H1 (cell line): ENCODE data around the gene POLR1G. TPM values are rescaled to one million over a fixed set of nuclear protein-coding genes. Genes with fewer than 3 reads are reported as not detected.

Source experiments
- CTCF ChIA-PET: fragments of 300-600 bp; sonication (Branson Sonifier 250); formaldehyde crosslinking; loops from one replicate; lab custom pipeline; 2021; ENCODE audit not compliant: partially characterized antibody; lab: Charles Lee
- POLR2A ChIA-PET: fragments of 300-600 bp; sonication (Branson Sonifier 250); formaldehyde crosslinking; loops from one replicate; lab custom pipeline; 2021; ENCODE audit warnings: inconsistent platforms; ENCODE audit not compliant: partially characterized antibody; lab: Charles Lee
- DNase-seq, 2 experiments: peaks; one replicate each; pipeline versions ENCODE4 v3.0.0 to v3.0.0-alpha.2; 2010 to 2022; ENCODE audit warnings: low spot score in 2 of 2, low read depth in 1 of 2, mixed read lengths in 1 of 2
- FAIRE-seq: peaks from 2 replicates; lab custom pipeline; 2011; peaks lifted over from hg19 to GRCh38; lab: Jason Lieb, UNC
- H2AFZ ChIP-seq: 2 replicates; pipeline ENCODE4 v1.8.1; 2012; ENCODE audit warnings: low read length, inconsistent platforms
- H2AK5ac ChIP-seq: 2 replicates; pipeline ENCODE4 v1.6.1; 2013; ENCODE audit warnings: low read depth, low read length
- H2BK120ac ChIP-seq: replicated peaks from 2 replicates; pipeline ENCODE3; 2013; ENCODE audit warnings: low read depth, low read length, inconsistent platforms
- H2BK12ac ChIP-seq: 2 replicates; pipeline ENCODE4 v1.6.1; 2013; ENCODE audit warnings: low read depth, low read length
- H2BK15ac ChIP-seq: 2 replicates; pipeline ENCODE4 v1.6.1; 2013; ENCODE audit warnings: low read length
- H2BK20ac ChIP-seq: 2 replicates; pipeline ENCODE4 v1.6.1; 2013; ENCODE audit warnings: low read length
- H2BK5ac ChIP-seq: 2 replicates; pipeline ENCODE4 v1.6.1; 2013; ENCODE audit warnings: low read depth, low read length
- H3K14ac ChIP-seq: 2 replicates; pipeline ENCODE4 v1.6.1; 2013; ENCODE audit warnings: inconsistent platforms; ENCODE audit not compliant: insufficient read length
- H3K18ac ChIP-seq: 2 replicates; pipeline ENCODE4 v1.6.1; 2013; ENCODE audit warnings: low read length; ENCODE audit errors: extremely low read depth
- H3K23ac ChIP-seq: 2 replicates; pipeline ENCODE4 v1.6.1; 2013; ENCODE audit warnings: inconsistent platforms; ENCODE audit not compliant: insufficient read length
- H3K23me2 ChIP-seq: 2 replicates; pipeline ENCODE4 v1.6.1; 2013; ENCODE audit warnings: low read depth, low read length
- H3K27ac ChIP-seq: 2 replicates; pipeline ENCODE4 v1.6.1; 2011; ENCODE audit warnings: low read depth, low read length, inconsistent platforms
- H3K27me3 ChIP-seq, 4 experiments: replicated peaks in 1 of 4; 1 replicate in 1 of 4; 2 replicates in 3 of 4; pipeline versions ENCODE4 v1.6.1 to v1.8.1; 2011 to 2013; ENCODE audit warnings: low read length in 3 of 4, mild to moderate bottlenecking in 3 of 4, inconsistent platforms in 2 of 4, mixed read lengths in 2 of 4, moderate library complexity in 1 of 4; ENCODE audit not compliant: control insufficient read depth in 3 of 4, insufficient read depth in 3 of 4; ENCODE audit errors: extremely low read depth in 1 of 4
- H3K36me3 ChIP-seq, 4 experiments: 2 replicates each; pipeline versions ENCODE4 v1.6.1 to v1.8.1; 2011 to 2013; ENCODE audit warnings: mild to moderate bottlenecking in 4 of 4, low read length in 3 of 4, moderate library complexity in 2 of 4, control low read depth in 1 of 4, inconsistent platforms in 1 of 4; ENCODE audit not compliant: insufficient read depth in 4 of 4, control insufficient read depth in 2 of 4
- H3K4ac ChIP-seq: replicated peaks from 2 replicates; pipeline ENCODE3; 2013; ENCODE audit warnings: low read length, low read depth, mixed read lengths, inconsistent platforms; ENCODE audit not compliant: insufficient read length
- H3K4me1 ChIP-seq, 4 experiments: replicated peaks in 1 of 4; 1 replicate in 1 of 4; 2 replicates in 3 of 4; pipeline versions ENCODE4 v1.6.1 to v1.8.1; 2011 to 2013; ENCODE audit warnings: low read length in 3 of 4, inconsistent platforms in 2 of 4, mixed read lengths in 1 of 4; ENCODE audit not compliant: insufficient read depth in 4 of 4, control insufficient read depth in 3 of 4
- H3K4me2 ChIP-seq, 2 experiments: 2 replicates each; pipeline versions ENCODE4 v1.6.1 to v1.8.1; 2011 to 2013; ENCODE audit warnings: low read depth in 2 of 2, low read length in 2 of 2, control low read depth in 1 of 2, inconsistent platforms in 1 of 2, mild to moderate bottlenecking in 1 of 2; ENCODE audit not compliant: insufficient read depth in 1 of 2
- H3K4me3 ChIP-seq, 4 experiments: fragments of 200-600, 300-600 bp in 1 of 4; sonication (generic), shearing (Covaris generic), sonication (Bioruptor Twin) in 1 of 4; 2 replicates each; pipeline versions ENCODE4 v1.5.1 to v1.8.1; 2011 to 2016; ENCODE audit warnings: low read length in 4 of 4, low read depth in 3 of 4, control low read depth in 2 of 4, inconsistent platforms in 2 of 4, mild to moderate bottlenecking in 2 of 4, mixed read lengths in 1 of 4, moderate library complexity in 1 of 4; ENCODE audit not compliant: insufficient read depth in 2 of 4; ENCODE audit errors: extremely low read depth in 1 of 4
- H3K56ac ChIP-seq: replicated peaks from 2 replicates; pipeline ENCODE3; 2013; ENCODE audit warnings: low read depth, mild to moderate bottlenecking, mixed read lengths, low read length, inconsistent platforms; ENCODE audit not compliant: insufficient read length
- H3K79me1 ChIP-seq: 2 replicates; pipeline ENCODE4 v1.6.1; 2013; ENCODE audit warnings: low read depth, low read length, control low read depth
- H3K79me2 ChIP-seq, 2 experiments: 2 replicates each; pipeline versions ENCODE4 v1.6.1 to v1.8.1; 2012 to 2013; ENCODE audit warnings: low read length in 2 of 2, mild to moderate bottlenecking in 2 of 2, inconsistent platforms in 1 of 2; ENCODE audit not compliant: insufficient read depth in 2 of 2, control insufficient read depth in 1 of 2
- H3K9ac ChIP-seq, 4 experiments: replicated peaks in 1 of 4; 1 replicate in 1 of 4; 2 replicates in 3 of 4; pipeline versions ENCODE4 v1.6.1 to v1.8.1; 2011 to 2013; ENCODE audit warnings: low read depth in 3 of 4, low read length in 3 of 4, control low read depth in 2 of 4, mild to moderate bottlenecking in 2 of 4, moderate library complexity in 2 of 4, inconsistent platforms in 1 of 4; ENCODE audit errors: extremely low read depth in 1 of 4
- H3K9me3 ChIP-seq, 2 experiments: 2 replicates each; pipeline versions ENCODE4 v1.6.1 to v1.8.1; 2012 to 2013; ENCODE audit warnings: mild to moderate bottlenecking in 2 of 2, moderate library complexity in 2 of 2, control low read depth in 1 of 2, inconsistent platforms in 1 of 2, low read depth in 1 of 2, low read length in 1 of 2, mixed read lengths in 1 of 2; ENCODE audit not compliant: insufficient read depth in 2 of 2
- H4K20me1 ChIP-seq, 2 experiments: replicated peaks in 1 of 2; 2 replicates each; pipeline versions ENCODE3 to v1.8.1; 2011 to 2013; ENCODE audit warnings: inconsistent platforms in 2 of 2, low read length in 2 of 2, mild to moderate bottlenecking in 1 of 2; ENCODE audit not compliant: insufficient read depth in 2 of 2, control insufficient read depth in 1 of 2
- H4K5ac ChIP-seq: 2 replicates; pipeline ENCODE4 v1.6.1; 2013; ENCODE audit warnings: low read length, low read depth, mixed read lengths, inconsistent platforms; ENCODE audit not compliant: insufficient read length
- H4K8ac ChIP-seq: 2 replicates; pipeline ENCODE4 v1.8.0; 2013; ENCODE audit warnings: mild to moderate bottlenecking, moderate library complexity, low read length, inconsistent platforms; ENCODE audit not compliant: insufficient read depth; ENCODE audit errors: extremely low read depth
- H4K91ac ChIP-seq: replicated peaks from 2 replicates; pipeline ENCODE3; 2013; ENCODE audit warnings: low read length, mixed read lengths, inconsistent platforms; ENCODE audit not compliant: insufficient read length
- BACH1 ChIP-seq: IDR thresholded peaks from 2 replicates; pipeline ENCODE4 v1.6.1; 2012; ENCODE audit warnings: low read length, improper control_type of control experiment
- BCL11A ChIP-seq, 2 experiments: IDR thresholded peaks; one replicate each; pipeline ENCODE4 v1.6.1; 2011; ENCODE audit warnings: low read depth in 2 of 2, low read length in 2 of 2, mild to moderate bottlenecking in 2 of 2
- BRCA1 ChIP-seq: IDR thresholded peaks from 2 replicates; pipeline ENCODE4 v1.6.1; 2012; ENCODE audit warnings: low read depth, low read length, improper control_type of control experiment
- CTBP2 ChIP-seq: IDR thresholded peaks from 2 replicates; pipeline ENCODE4 v1.7.0; 2011; ENCODE audit warnings: borderline replicate concordance, mild to moderate bottlenecking, moderate library complexity, mixed read lengths, low read length; ENCODE audit not compliant: insufficient read depth, insufficient read length
- KDM1A ChIP-seq: fragments of 200-600, 300-600 bp; sonication (generic); IDR thresholded peaks from 2 replicates; pipeline ENCODE4 v1.7.1; 2016; ENCODE audit warnings: mild to moderate bottlenecking, low read length, borderline replicate concordance
- NANOG ChIP-seq: IDR thresholded peaks from 2 replicates; pipeline ENCODE4 v1.6.1; 2011; ENCODE audit warnings: low read length, low read depth, mild to moderate bottlenecking, inconsistent platforms; ENCODE audit not compliant: insufficient read depth, poor library complexity, severe bottlenecking
- POU5F1 ChIP-seq: IDR thresholded peaks from 2 replicates; pipeline ENCODE4 v1.6.1; 2011; ENCODE audit warnings: low read depth, mild to moderate bottlenecking, low read length, moderate library complexity
- SIX5 ChIP-seq: IDR thresholded peaks from 2 replicates; pipeline ENCODE4 v1.6.1; 2011; ENCODE audit warnings: mild to moderate bottlenecking, low read depth, low read length
- WGBS, 2 experiments: shearing (Covaris generic) in 1 of 2; methylation state at CpG; one replicate each; pipeline versions ENCODE4 v1.1.6 to v1.1.7; 2013 to 2015; ENCODE audit warnings: low lambda C conversion rate in 2 of 2, mixed read lengths in 2 of 2, inconsistent platforms in 1 of 2, low coverage in 1 of 2, missing lambda C conversion rate in 1 of 2; ENCODE audit not compliant: insufficient replicate concordance in 2 of 2, insufficient coverage in 1 of 2, insufficient read length in 1 of 2; ENCODE audit errors: extremely low coverage in 1 of 2, missing lambda C conversion rate in 1 of 2; 5-methylcytosine and 5-hydroxymethylcytosine counted together
- polyA plus RNA-seq, 7 experiments: library from polyadenylated mRNA; depleted of rRNA in 3 of 7; stranded (reverse) in 5 of 7; unstranded in 2 of 7; fragments of >200 nt in 5 of 7; fragments of 200-250 nt in 2 of 7; gene quantifications; 1 replicate in 5 of 7; 2 replicates in 1 of 7; 4 replicates in 1 of 7; pipeline versions ENCODE4 v1.2.1 to v1.2.3, GENCODE V29; 2011 to 2013; ENCODE audit warnings: missing spikeins in 2 of 7, mixed read lengths in 2 of 7
- total RNA-seq: library from RNA; stranded (reverse); fragmentation: NEBNext Ultra II Directional; extraction: Animal tissue kit (Norgen Biotek cat#: 25700); gene quantifications from 2 replicates; pipeline ENCODE4 v1.2.1, GENCODE V29; 2021
- TF ChIP-seq, protein P1 (sequence below): IDR thresholded peaks from 2 replicates; pipeline ENCODE4 v1.6.1; 2011; ENCODE audit warnings: low read length, improper control_type of control experiment
- TF ChIP-seq, protein P2 (sequence below): IDR thresholded peaks from 2 replicates; pipeline ENCODE4 v1.6.1; 2012; ENCODE audit warnings: inconsistent platforms

POLR1G gene
- total and polyA plus RNA-seq, 2 of the 8 experiments (the other 6 are each of a cell fraction or from before 2014, with no cell fraction given), result 16.8 to 34.8 TPM

DNA sequence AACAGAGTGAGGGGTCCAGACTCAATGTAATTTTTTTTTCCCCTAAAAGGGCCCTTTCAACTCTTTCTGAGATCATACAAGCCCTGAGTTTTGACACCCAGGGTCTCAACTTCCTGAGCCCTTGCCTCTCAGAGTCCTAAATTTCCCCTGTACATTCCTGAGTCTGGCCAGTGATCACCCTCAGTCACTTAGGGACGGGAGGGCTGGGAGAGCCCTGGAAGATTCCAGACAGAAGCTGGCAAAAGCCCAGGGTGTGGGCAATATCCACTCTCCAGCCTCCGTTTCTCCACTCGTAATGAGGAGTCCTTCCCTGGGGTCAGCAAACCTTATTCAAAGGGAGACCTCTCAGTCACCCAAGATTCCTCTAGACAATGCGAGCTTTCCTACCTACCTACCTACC, 3.2 kb upstream of the POLR1G start:
- DNase-seq, result no peak
- no peak overlapping the region for H2AK5ac ChIP-seq
- H4K5ac ChIP-seq, result no peak overlapping the region
- no peak overlapping the region for H2BK12ac ChIP-seq
- peaks cover 3 to 21% (median 11%) of the 10 kb centered on the region in 4 experiments; a peak in 5 of 7 replicates for H3K4me1 ChIP-seq
- no peak overlapping the region for H3K23ac ChIP-seq
- H3K36me3 ChIP-seq, result no peaks in the 10 kb centered on the region
- no peak overlapping the region for H2BK120ac ChIP-seq
- H2BK5ac ChIP-seq, result no peak overlapping the region
- POLR2A ChIA-PET, result interaction anchor here (1.7 to 3.5 kb wide), 5 partner anchors 11 to 75 kb away, joined by 4 to 12 read pairs (median 6); partner anchors contain the start of gene ERCC1
- H3K14ac ChIP-seq, result no peak overlapping the region
- H4K20me1 ChIP-seq, result peaks cover 0 to 2% of the 10 kb centered on the region in 2 experiments
- CTCF ChIA-PET, result interaction anchor here (0.6 to 6.6 kb wide), 25 partner anchors 9 to 377 kb away, joined by 3 to 57 read pairs (median 7); partner anchors contain the start of genes ERCC2 and SNRPD2
- H3K56ac ChIP-seq, result no peak overlapping the region
- H3K9me3 ChIP-seq, result no peaks in the 10 kb centered on the region
- H3K18ac ChIP-seq, result no peak overlapping the region
- no peak overlapping the region for H4K91ac ChIP-seq
- H2BK20ac ChIP-seq, result no peak overlapping the region
- H3K23me2 ChIP-seq, result peaks cover 19% of the 10 kb centered on the region
- H3K27me3 ChIP-seq, result peaks cover 0 to 6% (median 3%) of the 10 kb centered on the region in 4 experiments; a peak in 2 of 7 replicates
- H3K79me1 ChIP-seq, result peaks cover 9% of the 10 kb centered on the region; the same call in 1 of the 2 replicates
- no peak overlapping the region for H3K4ac ChIP-seq
- no peak overlapping the region for H2AFZ ChIP-seq
- 89% methylated on average over 4 of the region's 4 CpGs; no CpG with 5 or more reads in 1 of the 2 experiments for WGBS, 2 experiments
- H2BK15ac ChIP-seq, result peak overlapping the region; percentile 29; the same call in 1 of the 2 replicates
- no peak overlapping the region for H4K8ac ChIP-seq
- H3K9ac ChIP-seq, result no peak overlapping the region
- H3K4me3 ChIP-seq, result peak overlapping the region in 2 of 4 experiments; percentile 1 to 91; a peak in 3 of 8 replicates
- no peak overlapping the region for H3K27ac ChIP-seq
- H3K4me2 ChIP-seq, result peak overlapping the region; percentile 25 to 92; a peak in 3 of 4 replicates
- no peak for FAIRE-seq
- peaks cover 0 to 8% of the 10 kb centered on the region in 2 experiments; a peak in 1 of 4 replicates for H3K79me2 ChIP-seq
- TF ChIP-seq, protein P1, sequence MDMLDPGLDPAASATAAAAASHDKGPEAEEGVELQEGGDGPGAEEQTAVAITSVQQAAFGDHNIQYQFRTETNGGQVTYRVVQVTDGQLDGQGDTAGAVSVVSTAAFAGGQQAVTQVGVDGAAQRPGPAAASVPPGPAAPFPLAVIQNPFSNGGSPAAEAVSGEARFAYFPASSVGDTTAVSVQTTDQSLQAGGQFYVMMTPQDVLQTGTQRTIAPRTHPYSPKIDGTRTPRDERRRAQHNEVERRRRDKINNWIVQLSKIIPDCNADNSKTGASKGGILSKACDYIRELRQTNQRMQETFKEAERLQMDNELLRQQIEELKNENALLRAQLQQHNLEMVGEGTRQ, result no peak
- TF ChIP-seq BCL11A (IDR thresholded peaks at IDR 0.05; ENCODE audit: low read depth in 2 of 2, low read length in 2 of 2) (no peak), SIX5 (no peak), BACH1 (no peak), KDM1A (no peak), POU5F1 (no peak), BRCA1 (no peak), CTBP2 (no peak), NANOG (no peak)
- TF ChIP-seq, protein P2, sequence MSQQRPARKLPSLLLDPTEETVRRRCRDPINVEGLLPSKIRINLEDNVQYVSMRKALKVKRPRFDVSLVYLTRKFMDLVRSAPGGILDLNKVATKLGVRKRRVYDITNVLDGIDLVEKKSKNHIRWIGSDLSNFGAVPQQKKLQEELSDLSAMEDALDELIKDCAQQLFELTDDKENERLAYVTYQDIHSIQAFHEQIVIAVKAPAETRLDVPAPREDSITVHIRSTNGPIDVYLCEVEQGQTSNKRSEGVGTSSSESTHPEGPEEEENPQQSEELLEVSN, result no peak
